Motor neuron (in vitro differentiated cells): ENCODE data around the gene STK24. TPM values are rescaled to one million over a fixed set of nuclear protein-coding genes. Genes with fewer than 3 reads are reported as not detected.

Experiments
- ATAC-seq, 8 experiments: fragments of 200-7000 bp; cut with Tn5 transposase; replicated peaks in 6 of 8; 2 replicates each; pipeline ENCODE4 v1.8.0; 2021; ENCODE audit warnings: mild to moderate bottlenecking in 8 of 8, moderate library complexity in 8 of 8
- H3K27ac ChIP-seq, 2 donors: fragments of 250-450 bp; sonication (Bioruptor Pico); 2 replicates each; pipeline ENCODE4 v1.9.0; 2021; ENCODE audit warnings: antibody characterized with exemption in 2 of 2, mild to moderate bottlenecking in 2 of 2, moderate library complexity in 1 of 2
- H3K4me1 ChIP-seq, 2 donors: fragments of 250-450 bp; sonication (Bioruptor Pico); replicated peaks in 1 of 2; 2 replicates each; pipeline ENCODE4 v1.6.1; 2021; ENCODE audit warnings: antibody characterized with exemption in 2 of 2, mild to moderate bottlenecking in 2 of 2, moderate library complexity in 1 of 2
- H3K4me3 ChIP-seq, 5 donors: fragments of 250-450 bp; sonication (Bioruptor Pico); 2 replicates each; pipeline ENCODE4 v1.9.0; 2021; ENCODE audit warnings: antibody characterized with exemption in 5 of 5, mild to moderate bottlenecking in 5 of 5, moderate library complexity in 4 of 5
- whole genome bisulfite sequencing, 10 experiments: fragments of 450-650 bp; shearing (Covaris generic); methylation state at CpG; one replicate each; pipeline ENCODE4 v1.0.0; 2022; 5-methylcytosine and 5-hydroxymethylcytosine counted together
- in situ Hi-C, 9 experiments: fragments of 400-800 bp; cut with MboI; loops; one replicate each; pipeline ENCODE4 v1.15.0; 2021; ENCODE audit warnings: low sequenced_read_pairs in 9 of 9, low pct_unique_long_range_greater_than_20kb in 2 of 9; ENCODE audit not compliant: unreplicated experiment in 9 of 9
- total RNA-seq, 8 experiments: library from RNA; unstranded; fragments of 300-600 nt; gene quantifications; 2 replicates each; pipeline versions ENCODE4 v1.2.3 to v1.2.4, GENCODE V29; 2022

The STK24 gene
- total RNA-seq, 8 experiments from 2014 or later = 25.9 to 60.0 (median 43.5) TPM

DNA sequence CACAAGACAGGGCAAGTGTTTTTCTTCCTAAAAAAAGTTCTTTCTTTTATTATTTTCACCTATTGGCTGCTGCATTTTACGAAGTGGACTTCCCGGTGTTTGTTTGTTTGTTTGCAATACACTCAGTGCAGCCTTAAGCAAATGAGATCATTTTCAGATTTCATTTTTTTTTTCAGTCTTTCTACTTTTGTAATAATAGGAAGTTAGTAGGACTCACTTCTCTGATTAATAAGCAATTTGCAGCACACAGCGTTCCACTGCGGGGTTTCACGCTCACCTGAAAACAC is 128.3 kb downstream of the STK24 start:
- Histone ChIP-seq H3K27ac (no peak overlapping the region), H3K4me1 (peaks cover 0 to 20% of the 10 kb centered on the region in 2 donors), H3K4me3 (no peak overlapping the region)
- WGBS, 10 experiments = 43 to 100% (median 98%) methylated on average over 1 to 5 of the region's 5 CpGs
- ATAC-seq = no peak
- in situ Hi-C loops = loop anchor here in 3 of 9 experiments (10.0 to 25.0 kb wide), 2 partner anchors 216 to 586 kb away; no protein-coding TSS in a partner anchor

DNA sequence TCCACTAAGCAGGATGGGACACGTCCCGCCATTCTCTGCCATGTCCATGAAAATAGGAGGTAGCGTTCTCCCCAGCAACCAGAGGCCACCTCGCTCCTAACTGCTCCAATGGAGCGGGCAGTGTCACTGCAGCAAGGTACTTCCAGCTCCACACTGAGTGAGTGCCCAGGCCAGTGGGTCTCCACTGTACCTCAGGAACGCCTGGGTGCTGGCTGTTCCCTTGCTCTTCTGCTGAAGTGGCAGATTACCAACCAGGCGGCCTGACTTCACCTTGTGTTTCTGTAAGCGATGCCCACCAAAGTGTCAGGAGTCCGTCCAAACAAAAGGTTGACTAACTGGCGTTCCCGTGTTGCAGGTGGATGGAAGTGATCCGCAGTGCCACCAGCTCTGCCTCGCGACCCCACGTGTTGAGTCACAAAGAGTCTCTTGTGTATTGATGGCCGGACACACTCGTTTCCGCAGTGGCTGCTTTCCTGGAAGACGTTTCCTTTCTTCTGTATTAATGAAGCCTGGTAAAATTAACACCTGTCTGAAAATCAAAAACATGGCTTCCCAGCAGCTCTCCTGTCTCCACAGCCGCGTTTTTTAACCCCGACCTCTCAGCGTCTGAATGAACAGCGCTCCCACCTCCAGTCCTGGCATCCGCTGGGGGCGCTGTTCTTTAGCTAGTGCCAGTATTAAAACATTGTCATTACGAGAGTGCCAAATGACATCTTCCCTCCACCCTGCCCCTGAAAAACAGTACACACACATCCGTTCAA is 128.8 kb downstream of the STK24 start:
- Histone ChIP-seq H3K27ac (no peak overlapping the region), H3K4me1 (peaks cover 0 to 20% of the 10 kb centered on the region in 2 donors), H3K4me3 (no peak overlapping the region)
- in situ Hi-C loops = loop anchor here in 3 of 9 experiments (10.0 to 25.0 kb wide), 2 partner anchors 217 to 586 kb away; no protein-coding TSS in a partner anchor
- 11 to 95% (median 31%) methylated on average over 1 to 14 of the region's 28 CpGs for WGBS, 10 experiments
- ATAC-seq = peak in 4 of 8 experiments; percentile 23 to 42 (median 26)

DNA sequence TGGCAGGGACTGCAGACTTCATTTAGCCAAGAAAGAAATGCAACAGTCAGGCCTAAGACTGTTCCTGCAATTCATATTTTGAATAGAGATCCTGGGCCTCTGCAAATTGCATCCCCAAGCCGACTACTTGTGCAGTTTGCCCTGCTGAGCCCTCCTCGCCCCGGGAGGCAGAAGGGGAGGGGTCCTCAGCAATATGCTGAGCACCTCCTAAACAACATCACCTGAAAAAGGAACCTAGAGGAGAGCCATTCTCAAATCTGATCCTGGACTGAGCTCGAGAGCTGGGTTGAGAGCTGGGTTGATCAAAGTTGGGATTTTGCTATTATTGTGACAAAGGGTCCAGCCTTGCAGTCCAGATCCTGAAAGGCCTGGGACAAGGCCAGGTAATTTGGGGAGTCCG is 129.8 kb downstream of the STK24 start:
- peaks cover 0 to 20% of the 10 kb centered on the region in 2 donors for H3K4me1 ChIP-seq

DNA sequence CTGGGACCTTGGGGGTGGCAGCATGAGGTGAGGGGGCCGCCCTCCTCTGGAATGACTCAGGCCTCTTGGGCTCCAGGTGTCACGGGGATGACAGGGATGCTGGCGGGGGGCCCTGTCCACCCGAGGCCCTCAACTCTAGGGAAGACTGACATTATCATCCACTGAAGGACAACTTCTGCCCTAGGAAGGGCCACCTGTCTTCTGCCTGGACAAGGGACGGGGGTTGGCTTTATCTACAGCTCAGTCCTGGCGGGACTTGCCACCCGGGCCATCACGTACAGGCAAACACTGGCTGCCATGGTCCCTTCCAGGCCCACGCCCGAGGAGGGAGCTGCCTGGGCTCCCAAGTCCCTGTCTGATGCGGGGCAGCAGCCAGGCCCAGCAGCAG is 130.7 kb downstream of the STK24 start:
- no peak for ATAC-seq
- Histone ChIP-seq H3K27ac (no peak overlapping the region), H3K4me1 (peaks cover 9 to 13% of the 10 kb centered on the region in 2 donors), H3K4me3 (no peak overlapping the region)
- in situ Hi-C loops = loop anchor here in 3 of 9 experiments (10.0 to 25.0 kb wide), 2 partner anchors 219 to 584 kb away; no protein-coding TSS in a partner anchor
- WGBS, 10 experiments = 100% methylated on average over 1 to 4 of the region's 11 CpGs; no CpG with 5 or more reads in 8 of the 10 experiments

More for the DNA sequence above, 129.8 kb downstream of the STK24 start:
- ATAC-seq = no peak
- 67 to 100% (median 100%) methylated on average over 1 to 3 of the region's 5 CpGs; no CpG with 5 or more reads in 3 of the 10 experiments for WGBS, 10 experiments
- H3K4me3 ChIP-seq = no peak overlapping the region
- in situ Hi-C loops = loop anchor here in 3 of 9 experiments (10.0 to 25.0 kb wide), 2 partner anchors 218 to 585 kb away; no protein-coding TSS in a partner anchor
- H3K27ac ChIP-seq = no peak overlapping the region

DNA sequence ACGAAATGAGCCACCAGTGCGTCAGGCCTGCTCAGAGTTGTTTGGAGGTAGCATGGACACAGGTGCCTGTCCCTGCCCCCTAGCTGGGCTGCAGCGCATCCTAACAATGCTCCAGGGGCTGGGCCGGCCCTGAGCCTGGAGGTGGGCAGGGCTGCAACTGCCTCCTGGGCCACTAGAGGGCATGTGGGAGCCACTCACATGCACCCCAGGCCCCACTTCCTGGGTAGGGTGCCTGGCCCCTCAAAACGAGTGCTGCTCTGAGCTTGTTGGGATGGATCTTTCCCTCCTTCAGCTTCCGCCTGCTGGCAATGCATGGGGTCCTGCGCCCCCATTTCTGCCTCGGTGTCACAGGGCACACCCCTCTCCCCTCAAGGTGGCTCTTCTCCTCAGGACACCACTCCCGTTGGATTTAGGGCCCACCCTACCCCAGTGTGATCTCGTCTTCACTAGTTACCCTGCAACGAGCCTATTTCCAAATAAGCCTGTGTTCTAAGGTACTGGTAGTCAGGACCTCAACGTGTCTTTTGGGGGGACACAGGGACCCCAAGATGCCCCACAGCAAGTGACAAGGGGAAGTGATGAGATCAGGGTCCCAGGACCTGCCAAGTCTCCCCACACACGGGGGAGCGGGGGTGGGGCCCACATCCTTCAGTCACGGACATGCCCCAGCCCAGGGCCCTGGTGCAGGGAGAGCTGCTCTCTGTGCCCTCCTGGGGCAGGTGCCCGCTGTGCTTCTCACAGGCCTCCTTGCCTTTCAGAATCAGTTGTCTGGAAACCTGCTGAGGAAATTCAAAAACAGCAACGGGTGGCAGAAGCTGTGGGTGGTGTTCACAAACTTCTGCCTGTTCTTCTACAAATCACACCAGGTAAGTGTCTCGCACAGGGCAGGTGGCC is 131.3 kb downstream of the STK24 start:
- Histone ChIP-seq H3K4me3 (no peak overlapping the region), H3K4me1 (peaks cover 10 to 13% of the 10 kb centered on the region in 2 donors), H3K27ac (no peak overlapping the region)
- ATAC-seq = peak; percentile 72 to 94 (median 88)
- WGBS, 10 experiments = 0 to 100% (median 28%) methylated on average over 1 to 8 of the region's 18 CpGs; no CpG with 5 or more reads in 5 of the 10 experiments
- in situ Hi-C loops = loop anchor here in 3 of 9 experiments (10.0 to 25.0 kb wide), 2 partner anchors 219 to 583 kb away; no protein-coding TSS in a partner anchor

DNA sequence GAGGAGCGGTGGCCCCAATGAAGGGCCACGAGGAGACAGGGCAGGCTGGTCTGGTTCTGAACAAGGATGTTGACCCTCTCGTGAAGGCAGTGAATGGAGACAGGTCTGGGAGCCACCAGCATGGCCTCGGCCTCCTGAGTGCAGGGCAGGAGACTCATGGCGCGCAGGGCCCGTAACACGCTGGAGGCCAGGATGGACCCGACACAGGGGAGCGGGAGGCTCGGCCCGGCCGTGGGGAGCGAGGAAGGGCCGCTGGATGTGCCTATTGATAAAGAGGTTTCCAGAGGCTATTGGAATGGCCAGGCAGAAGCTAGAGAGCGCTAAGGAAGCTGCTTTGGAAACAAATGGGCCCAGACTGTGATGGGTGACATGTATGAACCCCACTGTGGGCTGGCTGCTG is 132.5 kb downstream of the STK24 start:
- peaks cover 4 to 10% of the 10 kb centered on the region in 2 donors for H3K4me1 ChIP-seq
- 96 to 100% (median 98%) methylated on average over 1 to 9 of the region's 16 CpGs; no CpG with 5 or more reads in 5 of the 10 experiments for whole genome bisulfite sequencing, 10 experiments
- H3K27ac ChIP-seq = no peak overlapping the region
- no peak for ATAC-seq
- no peak overlapping the region for H3K4me3 ChIP-seq
- in situ Hi-C loops = loop anchor here in 3 of 9 experiments (10.0 to 25.0 kb wide), 2 partner anchors 220 to 582 kb away; no protein-coding TSS in a partner anchor

DNA sequence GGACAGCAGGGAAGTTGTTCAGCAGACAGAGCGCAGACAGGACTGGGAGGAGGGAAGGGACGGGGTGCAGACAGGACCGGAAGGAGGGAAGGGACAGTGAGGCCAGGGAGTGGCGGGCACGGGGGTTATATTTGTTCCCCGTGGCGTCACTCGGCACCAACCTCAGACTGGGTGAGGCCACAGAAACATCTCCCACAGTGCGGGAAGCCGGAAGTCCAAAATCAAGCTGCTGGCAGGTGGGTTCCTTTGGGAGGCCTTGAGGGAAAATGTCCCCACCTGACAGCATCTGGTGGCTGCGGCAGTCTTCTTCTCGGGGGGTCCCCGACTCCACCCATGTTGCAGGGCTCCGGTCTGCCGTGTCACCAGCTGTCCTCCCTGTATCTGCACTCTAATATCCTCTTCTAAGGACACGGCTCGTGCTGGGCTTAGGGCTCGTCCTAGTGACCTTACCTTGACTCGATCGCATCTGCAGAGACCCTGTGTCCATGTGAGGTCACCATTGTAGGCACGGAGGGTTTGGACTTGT is 133.0 kb downstream of the STK24 start:
- Histone ChIP-seq H3K27ac (no peak overlapping the region), H3K4me1 (peaks cover 2 to 10% of the 10 kb centered on the region in 2 donors), H3K4me3 (no peak overlapping the region)
- no peak for ATAC-seq
- in situ Hi-C loops = loop anchor here in 3 of 9 experiments (10.0 to 25.0 kb wide), 2 partner anchors 221 to 582 kb away; no protein-coding TSS in a partner anchor
- 59 to 100% (median 89%) methylated on average over 1 to 10 of the region's 21 CpGs; no CpG with 5 or more reads in 3 of the 10 experiments for WGBS, 10 experiments

DNA sequence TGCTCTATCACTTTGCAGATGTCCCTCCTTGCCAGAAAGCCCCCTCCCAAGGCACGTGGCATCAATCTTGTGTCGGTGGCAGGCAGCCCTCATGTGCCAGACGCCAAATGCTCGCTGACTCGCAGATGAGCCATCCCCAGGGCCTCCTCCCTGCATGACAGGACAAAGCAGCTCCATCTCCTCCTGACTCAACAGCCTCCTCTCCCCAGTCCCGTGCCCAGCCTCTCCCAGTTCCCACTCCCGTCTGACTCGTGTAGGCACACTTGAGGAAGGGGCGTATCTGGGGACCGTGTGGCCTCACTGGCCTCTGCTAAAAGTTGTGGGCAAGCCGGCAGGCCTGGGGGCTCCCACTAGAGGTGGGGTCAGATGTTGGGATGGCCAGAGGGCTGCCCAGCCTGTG is 133.6 kb downstream of the STK24 start:
- Histone ChIP-seq H3K4me1 (peaks cover 2 to 10% of the 10 kb centered on the region in 2 donors), H3K4me3 (no peak overlapping the region), H3K27ac (no peak overlapping the region)
- in situ Hi-C loops = loop anchor here in 3 of 9 experiments (10.0 to 25.0 kb wide), 2 partner anchors 221 to 581 kb away; no protein-coding TSS in a partner anchor
- 20 to 100% (median 70%) methylated on average over 1 to 2 of the region's 11 CpGs; no CpG with 5 or more reads in 6 of the 10 experiments for WGBS, 10 experiments
- peak in 5 of 8 experiments; percentile 23 to 78 (median 59) for ATAC-seq

DNA sequence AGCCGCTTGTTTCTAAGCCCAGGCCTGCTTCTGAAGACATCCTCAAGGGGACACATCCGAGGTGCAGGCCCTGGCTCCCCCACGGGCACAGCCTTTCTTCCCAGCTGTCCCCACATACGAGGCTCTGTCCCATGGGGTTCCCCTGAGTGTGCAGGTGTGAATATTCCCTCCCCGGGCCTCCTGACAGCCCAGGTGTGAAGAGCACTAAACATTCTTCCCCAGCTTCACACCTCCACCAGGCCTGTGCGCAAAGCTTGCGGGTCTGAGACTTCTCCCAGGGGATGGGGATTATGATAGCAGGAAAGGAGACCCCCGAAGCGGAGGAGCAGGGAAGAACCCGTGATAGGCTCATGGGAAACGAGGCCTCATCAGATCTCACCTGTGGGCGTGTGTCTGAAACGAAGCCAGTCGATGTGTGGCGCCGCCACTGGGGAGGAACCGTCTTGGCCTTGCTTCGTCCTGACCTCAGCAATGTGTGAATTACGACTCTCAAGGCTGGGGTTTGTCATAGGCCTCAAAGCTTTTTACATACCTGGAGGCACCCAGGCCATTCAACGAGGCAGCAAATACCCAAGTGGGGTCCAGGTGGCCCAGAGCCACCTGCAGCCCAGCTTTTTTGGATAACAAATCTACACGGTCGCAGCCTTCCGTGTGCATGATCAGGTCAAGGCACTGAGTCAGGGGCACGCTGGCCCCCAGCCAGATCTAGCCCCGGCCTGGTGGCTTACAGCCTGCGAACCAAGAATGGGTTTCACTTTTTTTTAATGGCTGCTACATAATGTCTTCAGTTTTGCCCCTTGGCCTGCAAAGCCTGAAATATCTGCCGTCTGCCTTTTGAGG is 134.3 kb downstream of the STK24 start:
- Histone ChIP-seq H3K4me1 (peaks cover 2 to 10% of the 10 kb centered on the region in 2 donors), H3K4me3 (no peak overlapping the region), H3K27ac (no peak overlapping the region)
- no peak for ATAC-seq
- 10 to 100% (median 88%) methylated on average over 2 to 13 of the region's 27 CpGs; no CpG with 5 or more reads in 2 of the 10 experiments for WGBS, 10 experiments
- in situ Hi-C loops = loop anchor here in 3 of 9 experiments (10.0 to 25.0 kb wide), 2 partner anchors 222 to 580 kb away; no protein-coding TSS in a partner anchor

DNA sequence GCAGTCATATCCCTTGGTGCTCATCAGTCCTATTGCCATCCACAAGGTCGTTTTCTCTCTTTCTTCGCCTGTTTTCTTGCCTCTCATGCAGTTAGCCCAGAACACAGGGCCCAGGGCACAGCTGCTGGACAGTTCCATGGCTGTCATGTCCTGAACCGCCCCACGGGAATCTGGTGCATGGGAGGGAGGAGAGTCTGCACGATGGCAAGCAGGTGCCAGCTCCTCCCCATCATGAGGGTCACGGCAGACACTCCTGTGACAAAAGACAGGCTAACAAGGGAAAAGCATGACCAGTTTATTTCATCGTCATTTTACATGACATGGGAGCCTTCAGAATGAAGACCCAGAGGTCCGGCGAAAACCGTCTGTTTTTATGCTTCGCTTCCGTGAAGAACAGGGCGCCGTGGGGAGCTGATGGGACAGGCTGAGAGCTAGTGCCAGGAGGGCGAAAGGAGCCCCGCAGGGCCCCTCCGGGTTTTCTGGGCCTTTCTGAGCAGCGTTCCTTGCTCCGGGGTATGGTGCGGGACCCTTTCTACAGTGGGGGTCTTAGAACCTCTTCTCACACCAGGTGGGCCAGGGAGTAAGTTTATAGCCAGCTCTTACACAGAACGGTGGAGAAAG is 135.7 kb downstream of the STK24 start:
- no peak overlapping the region for H3K27ac ChIP-seq
- in situ Hi-C loops = loop anchor here in 3 of 9 experiments (10.0 to 25.0 kb wide), 2 partner anchors 224 to 579 kb away; no protein-coding TSS in a partner anchor
- WGBS, 10 experiments = 80 to 100% (median 82%) methylated on average over 1 to 5 of the region's 21 CpGs; no CpG with 5 or more reads in 5 of the 10 experiments
- no peak overlapping the region for H3K4me3 ChIP-seq
- peaks cover 2 to 10% of the 10 kb centered on the region in 2 donors for H3K4me1 ChIP-seq
- ATAC-seq = no peak

DNA sequence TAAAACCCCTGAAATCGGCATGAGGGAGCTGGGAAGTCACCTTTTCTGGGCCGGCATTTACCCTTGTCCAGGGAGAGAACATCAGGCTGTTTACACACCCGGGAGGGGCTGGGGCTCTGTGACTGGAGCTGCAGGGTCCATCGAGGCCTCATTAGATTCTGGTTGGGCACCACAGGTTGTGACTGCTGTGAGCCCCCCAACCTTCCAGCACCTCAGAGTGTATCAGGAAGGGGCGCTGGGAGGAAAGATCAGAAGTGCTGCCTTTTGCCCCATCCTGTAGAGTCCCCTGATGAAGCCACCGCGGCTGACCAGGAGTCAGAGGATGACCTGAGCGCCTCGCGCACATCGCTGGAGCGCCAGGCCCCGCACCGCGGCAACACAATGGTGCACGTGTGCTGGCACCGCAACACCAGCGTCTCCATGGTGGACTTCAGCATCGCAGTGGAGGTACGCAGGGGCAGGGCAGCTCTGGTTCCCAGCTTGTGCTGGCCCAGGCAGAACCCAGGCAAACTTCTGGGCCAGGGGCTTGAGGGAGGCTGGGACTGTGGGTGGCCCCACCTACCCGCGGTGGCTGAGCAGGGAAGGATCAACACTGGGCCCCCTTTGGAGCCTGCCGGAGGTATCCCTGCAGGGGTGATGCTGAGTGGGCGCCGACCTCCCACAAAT is 136.4 kb downstream of the STK24 start:
- WGBS, 10 experiments = 80 to 100% (median 98%) methylated on average over 1 to 16 of the region's 25 CpGs; no CpG with 5 or more reads in 3 of the 10 experiments
- no peak for ATAC-seq
- H3K27ac ChIP-seq = no peak overlapping the region
- in situ Hi-C loops = loop anchor here in 3 of 9 experiments (10.0 to 25.0 kb wide), 2 partner anchors 224 to 578 kb away; no protein-coding TSS in a partner anchor
- no peak overlapping the region for H3K4me3 ChIP-seq
- peaks cover 2 to 10% of the 10 kb centered on the region in 2 donors for H3K4me1 ChIP-seq
